IMR-90 (cell line): ENCODE results near the gene CNTN5. TPM values are rescaled to one million over a fixed set of nuclear protein-coding genes. Genes with fewer than 3 reads are reported as not detected.
A peak's percentile ranks its signal among the peaks of the same experiment; 100 is the strongest.

ENCODE experiments used
- ATAC-seq: fragments of 200-7000 bp; cut with Tn5 transposase; 2 replicates; pipeline ENCODE4 v1.9.1; 2020; ENCODE audit warnings: low read depth, mild to moderate bottlenecking, moderate library complexity
- BruUV-seq: library from RNA; stranded (reverse); fragments of 400-500 nt; replicated peaks from 2 replicates; lab custom pipeline; 2021; lab: Mats Ljungman, UMichigan
- CTCF ChIA-PET: fragments of 300-600 bp; formaldehyde crosslinking; extraction: SDS; loops from one replicate; lab custom pipeline; 2021; ENCODE audit warnings: antibody characterized with exemption; lab: Yijun Ruan, JAX
- POLR2A ChIA-PET: fragments of 300-600 bp; sonication (Branson Sonifier 250); formaldehyde crosslinking; loops from one replicate; lab custom pipeline; 2022; ENCODE audit warnings: antibody characterized with exemption; ENCODE audit not compliant: unreplicated experiment; lab: Charles Lee
- DNase-seq: peaks from one replicate; pipeline ENCODE4 v3.0.0; 2013
- H2AFZ ChIP-seq: replicated peaks from 2 replicates; pipeline ENCODE3; 2013; ENCODE audit warnings: low read length, mild to moderate bottlenecking; ENCODE audit not compliant: poor library complexity
- H2AK5ac ChIP-seq: 2 replicates; pipeline ENCODE4 v1.6.1; 2013; ENCODE audit warnings: low read depth, low read length, inconsistent platforms
- H2AK9ac ChIP-seq: replicated peaks from 2 replicates; pipeline ENCODE3; 2013; ENCODE audit warnings: mild to moderate bottlenecking, low read depth, low read length, moderate library complexity; ENCODE audit not compliant: poor library complexity
- H2BK120ac ChIP-seq: 2 replicates; pipeline ENCODE4 v1.6.1; 2013; ENCODE audit warnings: low read depth, low read length, inconsistent platforms
- H2BK15ac ChIP-seq: 3 replicates; pipeline ENCODE4 v1.6.1; 2013; ENCODE audit warnings: low read depth, low read length, inconsistent platforms
- H2BK20ac ChIP-seq: 2 replicates; pipeline ENCODE4 v1.6.1; 2013; ENCODE audit warnings: low read depth, mild to moderate bottlenecking, inconsistent platforms, low read length, moderate library complexity
- H2BK5ac ChIP-seq: 2 replicates; pipeline ENCODE4 v1.6.1; 2013; ENCODE audit warnings: mild to moderate bottlenecking, low read depth, low read length, inconsistent platforms; ENCODE audit not compliant: poor library complexity, severe bottlenecking
- H3K14ac ChIP-seq: replicated peaks from 2 replicates; pipeline ENCODE4 v1.6.1; 2013; ENCODE audit warnings: low read depth, low read length, inconsistent platforms
- H3K18ac ChIP-seq: 2 replicates; pipeline ENCODE4 v1.6.1; 2013; ENCODE audit warnings: low read depth, low read length, control low read depth
- H3K23ac ChIP-seq: 2 replicates; pipeline ENCODE4 v1.6.1; 2013; ENCODE audit warnings: low read depth, low read length, inconsistent platforms
- H3K27ac ChIP-seq: 2 replicates; pipeline ENCODE4 v1.5.1; 2013; ENCODE audit warnings: mild to moderate bottlenecking, control low read depth, low read length; ENCODE audit not compliant: insufficient read depth
- H3K27me3 ChIP-seq: 2 replicates; pipeline ENCODE4 v1.6.1; 2013; ENCODE audit warnings: low read length; ENCODE audit not compliant: control insufficient read depth, insufficient read depth
- H3K36me3 ChIP-seq: 2 replicates; pipeline ENCODE4 v1.6.1; 2013; ENCODE audit warnings: low read length, mixed read lengths; ENCODE audit not compliant: control insufficient read depth, insufficient read depth
- H3K4ac ChIP-seq: 2 replicates; pipeline ENCODE4 v1.6.1; 2013; ENCODE audit warnings: low read depth, low read length, inconsistent platforms
- H3K4me1 ChIP-seq: 2 replicates; pipeline ENCODE4 v1.6.1; 2013; ENCODE audit warnings: low read length, mixed read lengths; ENCODE audit not compliant: control insufficient read depth, insufficient read depth
- H3K4me2 ChIP-seq: 2 replicates; pipeline ENCODE4 v1.6.1; 2013; ENCODE audit warnings: low read depth, mild to moderate bottlenecking, control low read depth, low read length, moderate library complexity
- H3K4me3 ChIP-seq: 2 replicates; pipeline ENCODE4 v1.5.1; 2013; ENCODE audit warnings: low read depth, mild to moderate bottlenecking, control low read depth, low read length, moderate library complexity; ENCODE audit not compliant: insufficient read depth
- H3K56ac ChIP-seq: 2 replicates; pipeline ENCODE4 v1.6.1; 2013; ENCODE audit warnings: low read length, inconsistent platforms; ENCODE audit not compliant: insufficient read depth; ENCODE audit errors: extremely low read depth
- H3K79me1 ChIP-seq, 2 experiments: 2 replicates each; pipeline ENCODE4 v1.6.1; 2013; ENCODE audit warnings: low read length in 2 of 2, inconsistent platforms in 1 of 2, low read depth in 1 of 2
- H3K9ac ChIP-seq: 2 replicates; pipeline ENCODE4 v1.6.1; 2013; ENCODE audit warnings: low read depth, low read length, control low read depth
- H3K9me1 ChIP-seq: 2 replicates; pipeline ENCODE4 v1.6.1; 2013; ENCODE audit warnings: low read length, inconsistent platforms; ENCODE audit not compliant: insufficient read depth
- H3K9me3 ChIP-seq: 2 replicates; pipeline ENCODE4 v1.6.1; 2013; ENCODE audit warnings: low read length; ENCODE audit not compliant: control insufficient read depth, insufficient read depth
- H4K20me1 ChIP-seq: 2 replicates; pipeline ENCODE4 v1.6.1; 2013; ENCODE audit warnings: low read length, inconsistent platforms; ENCODE audit not compliant: insufficient read depth
- H4K5ac ChIP-seq: 2 replicates; pipeline ENCODE4 v1.6.1; 2013; ENCODE audit warnings: mild to moderate bottlenecking, low read depth, low read length, control low read depth
- H4K8ac ChIP-seq, 2 experiments: 2 replicates each; pipeline ENCODE4 v1.6.1; 2013; ENCODE audit warnings: low read depth in 2 of 2, low read length in 2 of 2, control low read depth in 1 of 2, inconsistent platforms in 1 of 2
- H4K91ac ChIP-seq: 2 replicates; pipeline ENCODE4 v1.6.1; 2013; ENCODE audit warnings: low read depth, low read length, inconsistent platforms; ENCODE audit not compliant: insufficient read depth
- BHLHE40 ChIP-seq: fragments of 150-350 bp; IDR thresholded peaks from 2 replicates; pipeline ENCODE4 v1.6.1; 2016; ENCODE audit warnings: mild to moderate bottlenecking, low read depth, low read length
- CHD1 ChIP-seq: IDR thresholded peaks from 2 replicates; pipeline ENCODE4 v1.6.1; 2012; ENCODE audit warnings: low read depth, low read length, improper control_type of control experiment
- FOS ChIP-seq: fragments of 150-350 bp; IDR thresholded peaks from 2 replicates; pipeline ENCODE4 v1.6.1; 2016; ENCODE audit warnings: low read depth, low read length
- POLR2A ChIP-seq: IDR thresholded peaks from 2 replicates; pipeline ENCODE4 v1.6.1; 2012; ENCODE audit warnings: mild to moderate bottlenecking, low read depth, low read length
- RAD21 ChIP-seq: IDR thresholded peaks from 2 replicates; pipeline ENCODE4 v1.6.1; 2012; ENCODE audit warnings: low read length, improper control_type of control experiment
- WGBS, 2 experiments: methylation state at CpG; one replicate each; pipeline versions ENCODE4 v1.1.5 to v1.1.7; 2013; ENCODE audit warnings: missing lambda C conversion rate in 2 of 2; ENCODE audit not compliant: insufficient read length in 1 of 2; ENCODE audit errors: extremely low coverage in 2 of 2; 5-methylcytosine and 5-hydroxymethylcytosine counted together
- dilution Hi-C: fragments of 300-500 bp; cut with HindIII; formaldehyde crosslinking; loops from one replicate; pipeline ENCODE4 v1.14.3; 2018; ENCODE audit warnings: low sequenced_read_pairs; ENCODE audit not compliant: unreplicated experiment
- in situ Hi-C: fragments of 300-500 bp; cut with MboI; formaldehyde crosslinking; loops from 3 replicates; pipeline ENCODE4 v1.14.3; 2019; ENCODE audit warnings: low sequenced_read_pairs, inconsistent platforms, mixed read lengths
- intact Hi-C: fragments of 100-400 bp; cut with micrococcal nuclease; formaldehyde crosslinking; loops from 2 replicates; pipeline ENCODE4 v1.10.0; 2022
- polyA plus RNA-seq, 3 experiments: library from polyadenylated mRNA; depleted of rRNA; stranded (reverse); fragments of >200 nt; gene quantifications; 2 replicates each; pipeline ENCODE4 v1.2.3, GENCODE V29; 2012; ENCODE audit warnings: low replicate concordance in 1 of 3
- total RNA-seq: library from RNA; depleted of rRNA; stranded (reverse); fragments of >200 nt; gene quantifications from 2 replicates; pipeline ENCODE4 v1.2.3, GENCODE V29; 2012
- TF ChIP-seq, protein P1 (sequence below): conservative IDR thresholded peaks from 2 replicates; pipeline ENCODE4 v1.5.1; 2012; ENCODE audit warnings: mild to moderate bottlenecking, low read depth, low read length, improper control_type of control experiment
- TF ChIP-seq, protein P2 (sequence below): fragments of 150-350 bp; IDR thresholded peaks from 2 replicates; pipeline ENCODE4 v1.6.1; 2017; ENCODE audit warnings: mild to moderate bottlenecking, antibody characterized with exemption, low read length, low read depth

CNTN5 gene
- total and polyA plus RNA-seq, 2 of the 4 experiments (the other 2 are of a cell fraction) = not detected

DNA sequence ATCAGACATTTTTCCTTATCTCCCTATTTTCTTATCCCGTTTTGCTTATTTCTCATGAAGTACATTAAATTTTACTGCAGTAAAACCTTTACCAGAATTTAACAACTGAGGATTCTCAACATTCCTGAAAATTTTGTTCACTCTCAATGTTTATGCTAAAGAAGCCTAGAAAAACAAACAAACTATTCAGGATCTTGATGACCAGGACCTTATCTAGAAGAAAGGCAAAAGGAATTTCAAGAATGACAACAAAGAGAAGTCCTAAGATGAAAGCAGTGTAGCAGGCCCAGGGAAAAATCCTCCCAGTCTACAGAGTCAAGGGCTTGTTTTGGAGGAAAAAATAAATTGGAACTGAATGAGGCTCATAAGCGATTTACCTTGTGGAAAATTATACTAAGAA is 1383.1 kb downstream of the CNTN5 start:
- ATAC-seq (peak; percentile 97), DNase-seq (peak; percentile 89)
- Histone ChIP-seq H4K8ac (peak overlapping the region in 1 of 2 experiments; percentile 85; a peak in 1 of 4 replicates), H3K27me3 (no peaks in the 10 kb centered on the region), H3K27ac (peak overlapping the region; percentile 84; the same call in 1 of the 2 replicates), H3K9me3 (peaks cover 8% of the 10 kb centered on the region), H2AK5ac (no peak overlapping the region), H3K9ac (no peak overlapping the region), H3K4me3 (no peak overlapping the region), H3K4ac (peak overlapping the region; percentile 91), H2BK5ac (peak overlapping the region; percentile 97), H2BK20ac (peak overlapping the region; percentile 98; the same call in 1 of the 2 replicates), H3K4me1 (peaks cover 13% of the 10 kb centered on the region), H3K36me3 (no peaks in the 10 kb centered on the region), H2BK15ac (no peak overlapping the region), H4K20me1 (no peaks in the 10 kb centered on the region), H3K79me1 (no peaks in the 10 kb centered on the region), H2AK9ac (no peak overlapping the region), H3K9me1 (peaks cover 9% of the 10 kb centered on the region; the same call in 1 of the 2 replicates), H3K4me2 (peak overlapping the region; percentile 72; the same call in 1 of the 2 replicates), H4K91ac (0 out of 2 replicates have a peak overlapping the region, but pooled peaks have one; percentile 5), H3K18ac (peak overlapping the region; percentile 99; the same call in 1 of the 2 replicates), H2BK120ac (peak overlapping the region; percentile 96), H3K23ac (peak overlapping the region; percentile 43; the same call in 1 of the 2 replicates), H4K5ac (peak overlapping the region; percentile 81; the same call in 1 of the 2 replicates), H3K14ac (no peak overlapping the region), H2AFZ (no peak overlapping the region), H3K56ac (peak overlapping the region; percentile 80; the same call in 1 of the 2 replicates)
- CTCF ChIA-PET = interaction anchor here (0.6 to 1.9 kb wide), 2 partner anchors 25 to 50 kb away, joined by 3 to 5 read pairs; no protein-coding TSS in a partner anchor
- TF ChIP-seq POLR2A (no peak), BHLHE40 (no peak), CHD1 (no peak), RAD21 (no peak), FOS (0 out of 2 replicates have a peak, but pooled peaks have one; percentile 21)
- TF ChIP-seq, protein P1, sequence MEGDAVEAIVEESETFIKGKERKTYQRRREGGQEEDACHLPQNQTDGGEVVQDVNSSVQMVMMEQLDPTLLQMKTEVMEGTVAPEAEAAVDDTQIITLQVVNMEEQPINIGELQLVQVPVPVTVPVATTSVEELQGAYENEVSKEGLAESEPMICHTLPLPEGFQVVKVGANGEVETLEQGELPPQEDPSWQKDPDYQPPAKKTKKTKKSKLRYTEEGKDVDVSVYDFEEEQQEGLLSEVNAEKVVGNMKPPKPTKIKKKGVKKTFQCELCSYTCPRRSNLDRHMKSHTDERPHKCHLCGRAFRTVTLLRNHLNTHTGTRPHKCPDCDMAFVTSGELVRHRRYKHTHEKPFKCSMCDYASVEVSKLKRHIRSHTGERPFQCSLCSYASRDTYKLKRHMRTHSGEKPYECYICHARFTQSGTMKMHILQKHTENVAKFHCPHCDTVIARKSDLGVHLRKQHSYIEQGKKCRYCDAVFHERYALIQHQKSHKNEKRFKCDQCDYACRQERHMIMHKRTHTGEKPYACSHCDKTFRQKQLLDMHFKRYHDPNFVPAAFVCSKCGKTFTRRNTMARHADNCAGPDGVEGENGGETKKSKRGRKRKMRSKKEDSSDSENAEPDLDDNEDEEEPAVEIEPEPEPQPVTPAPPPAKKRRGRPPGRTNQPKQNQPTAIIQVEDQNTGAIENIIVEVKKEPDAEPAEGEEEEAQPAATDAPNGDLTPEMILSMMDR = no peak
- TF ChIP-seq, protein P2, sequence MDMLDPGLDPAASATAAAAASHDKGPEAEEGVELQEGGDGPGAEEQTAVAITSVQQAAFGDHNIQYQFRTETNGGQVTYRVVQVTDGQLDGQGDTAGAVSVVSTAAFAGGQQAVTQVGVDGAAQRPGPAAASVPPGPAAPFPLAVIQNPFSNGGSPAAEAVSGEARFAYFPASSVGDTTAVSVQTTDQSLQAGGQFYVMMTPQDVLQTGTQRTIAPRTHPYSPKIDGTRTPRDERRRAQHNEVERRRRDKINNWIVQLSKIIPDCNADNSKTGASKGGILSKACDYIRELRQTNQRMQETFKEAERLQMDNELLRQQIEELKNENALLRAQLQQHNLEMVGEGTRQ = no peak
- POLR2A ChIA-PET = no interaction called here
- no TSS peak for BruUV-seq
- no CpG with 5 or more reads among the region's 2 CpGs for WGBS, 2 experiments
- in situ Hi-C loops = no loop called here
- intact Hi-C loops = no loop called here
- dilution Hi-C loops = no loop called here
